Amniotic stem cell (primary cell): ENCODE results near the gene DCP1B.

Experiments used
- DNase-seq: peaks from one replicate; lab custom pipeline; 2025; lab: John Stamatoyannopoulos, UW

The DCP1B gene

DNA sequence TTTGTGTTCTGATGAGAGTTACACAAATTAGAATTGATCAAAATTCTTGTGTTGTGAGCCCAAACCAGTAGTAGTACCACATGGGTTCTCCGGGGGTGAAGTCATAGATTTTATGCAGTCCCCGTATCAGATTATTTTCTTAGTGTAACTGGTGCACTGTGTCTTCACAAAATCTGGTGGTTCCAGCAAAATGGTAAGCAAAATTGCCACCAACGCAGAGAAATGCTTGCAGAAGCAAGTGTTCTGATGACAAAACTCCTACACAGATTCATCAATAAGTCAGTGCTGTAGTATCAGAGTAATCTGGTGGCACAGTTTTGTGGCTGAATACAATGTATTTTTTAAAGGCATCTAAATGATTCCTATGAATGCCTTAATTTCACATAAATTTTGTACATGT, 84.5 kb downstream of the DCP1B start:
- no peak for DNase-seq

DNA sequence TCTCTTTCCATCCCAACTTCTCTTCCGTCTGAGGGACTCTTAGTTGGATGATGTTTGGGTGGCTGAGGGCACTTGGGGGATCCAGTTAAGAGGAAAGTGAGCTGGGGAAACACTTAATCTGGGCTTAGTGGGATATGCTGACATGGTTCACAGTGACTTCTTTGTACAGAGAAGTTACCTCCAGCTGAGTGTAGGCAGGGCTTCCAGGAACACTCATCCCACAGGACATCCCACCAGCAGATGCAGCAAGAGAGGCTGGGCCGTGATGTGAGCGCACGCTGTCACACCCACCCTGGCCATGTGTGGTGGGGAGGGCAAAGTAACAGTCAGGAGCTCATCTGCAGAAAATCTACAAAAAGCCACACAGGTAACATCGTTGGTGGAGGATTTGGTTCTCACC, 85.0 kb downstream of the DCP1B start:
- no peak for DNase-seq

DNA sequence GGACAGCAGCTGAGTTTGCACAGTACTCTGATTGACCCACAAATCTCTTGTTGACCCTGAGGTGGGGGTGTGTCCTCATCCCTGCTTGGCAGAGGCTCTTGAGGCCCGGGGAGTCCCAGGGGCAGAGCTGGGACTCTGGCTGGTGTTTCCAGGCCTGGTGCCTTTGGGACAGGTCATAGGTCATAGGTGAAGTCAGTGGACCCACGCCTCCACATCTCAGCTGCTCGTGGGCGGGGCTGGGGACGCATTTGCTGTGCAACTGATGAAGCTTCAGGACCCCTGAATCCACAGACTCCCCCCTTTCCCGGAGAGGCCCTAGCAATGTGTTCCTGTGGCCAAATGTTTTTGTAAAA, 85.4 kb downstream of the DCP1B start:
- no peak for DNase-seq

DNA sequence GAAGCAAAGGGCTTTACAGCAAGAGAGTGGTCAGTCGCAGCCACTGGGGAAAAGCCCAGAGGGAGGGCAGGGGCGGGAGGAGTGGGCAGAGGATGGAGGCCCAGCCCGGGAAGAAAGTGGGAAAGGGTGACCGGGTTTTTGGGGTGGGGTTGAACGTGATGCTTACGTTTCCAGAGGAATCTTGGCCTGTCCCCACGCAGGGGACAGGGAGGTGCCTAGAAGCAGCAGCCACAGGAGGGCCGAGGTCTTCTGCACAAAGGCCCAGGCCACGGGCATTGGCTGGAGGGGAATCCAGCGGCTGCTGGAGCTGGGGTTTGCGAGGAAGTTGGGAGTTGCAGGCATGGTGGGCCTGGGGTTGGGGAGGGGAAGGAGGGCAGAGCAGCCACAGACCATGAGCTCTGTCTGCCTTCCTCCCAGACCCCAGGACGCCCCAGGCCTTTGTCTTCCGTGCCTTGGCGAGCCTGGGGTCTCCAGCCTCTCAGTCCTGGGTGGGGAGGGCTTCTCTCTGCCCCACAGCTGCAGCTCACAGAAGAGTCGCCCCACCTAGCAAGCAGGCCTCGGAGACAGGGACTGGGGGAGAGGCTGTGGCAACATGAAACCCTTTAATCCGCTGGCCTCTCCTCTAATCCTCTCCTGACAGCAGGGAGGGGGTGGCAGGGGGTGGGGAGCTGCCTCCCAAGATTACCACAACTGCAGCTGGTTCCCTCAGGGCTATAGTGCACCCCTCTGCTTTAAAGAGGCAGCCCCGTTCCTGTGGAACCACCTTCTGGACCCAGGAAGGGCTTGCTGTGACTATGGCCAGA, 86.0 kb downstream of the DCP1B start, which contains the start of gene CACNA2D4:
CACNA2D4 (minus strand) TSS at position 572 of the 803 bp plus-strand sequence; CDS start at position 393, 179 bp downstream.
- no peak for DNase-seq

DNA sequence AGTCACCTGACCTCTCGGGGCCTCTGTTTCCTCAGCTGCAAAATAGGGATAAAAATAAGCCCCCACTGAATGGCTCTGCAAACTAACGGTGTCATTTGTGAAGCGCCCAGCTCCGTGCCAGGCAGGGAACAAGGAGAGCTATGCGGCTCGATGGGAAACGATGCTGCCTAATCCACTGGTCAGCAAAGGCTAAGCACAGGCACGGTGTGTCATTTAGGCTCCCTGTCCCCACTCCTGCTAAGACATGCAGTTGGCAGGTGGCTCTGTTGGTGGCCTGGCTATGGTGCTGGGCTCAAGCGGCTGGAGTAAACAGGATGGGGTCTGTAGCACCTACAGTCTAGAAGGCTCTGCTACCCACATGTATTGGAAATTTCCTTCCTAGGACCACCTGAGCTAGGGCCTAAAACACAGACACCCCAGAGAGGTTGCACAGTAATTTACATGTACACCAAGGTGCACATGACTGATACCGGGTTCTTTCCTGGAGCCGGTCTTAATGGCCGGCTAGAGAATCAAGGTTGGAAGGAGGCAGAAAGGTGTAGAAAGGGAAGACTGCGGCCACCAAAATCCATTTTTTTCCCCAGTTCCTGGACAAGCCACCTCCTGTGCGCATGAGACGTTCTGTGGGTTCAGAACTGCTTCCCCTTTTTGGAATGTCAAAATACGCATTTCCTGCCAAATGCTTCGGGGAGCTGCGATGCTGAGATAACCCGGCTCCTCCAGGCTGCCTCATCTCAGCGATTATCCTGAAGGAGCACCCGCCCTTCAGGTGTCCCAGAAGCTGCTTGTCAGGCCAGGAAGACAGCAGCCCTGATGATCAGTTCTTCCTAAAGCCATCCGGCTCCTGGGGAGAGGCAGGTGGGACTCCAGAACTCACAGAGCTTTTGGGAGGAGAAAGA, 86.8 kb downstream of the DCP1B start:
- no peak for DNase-seq

DNA sequence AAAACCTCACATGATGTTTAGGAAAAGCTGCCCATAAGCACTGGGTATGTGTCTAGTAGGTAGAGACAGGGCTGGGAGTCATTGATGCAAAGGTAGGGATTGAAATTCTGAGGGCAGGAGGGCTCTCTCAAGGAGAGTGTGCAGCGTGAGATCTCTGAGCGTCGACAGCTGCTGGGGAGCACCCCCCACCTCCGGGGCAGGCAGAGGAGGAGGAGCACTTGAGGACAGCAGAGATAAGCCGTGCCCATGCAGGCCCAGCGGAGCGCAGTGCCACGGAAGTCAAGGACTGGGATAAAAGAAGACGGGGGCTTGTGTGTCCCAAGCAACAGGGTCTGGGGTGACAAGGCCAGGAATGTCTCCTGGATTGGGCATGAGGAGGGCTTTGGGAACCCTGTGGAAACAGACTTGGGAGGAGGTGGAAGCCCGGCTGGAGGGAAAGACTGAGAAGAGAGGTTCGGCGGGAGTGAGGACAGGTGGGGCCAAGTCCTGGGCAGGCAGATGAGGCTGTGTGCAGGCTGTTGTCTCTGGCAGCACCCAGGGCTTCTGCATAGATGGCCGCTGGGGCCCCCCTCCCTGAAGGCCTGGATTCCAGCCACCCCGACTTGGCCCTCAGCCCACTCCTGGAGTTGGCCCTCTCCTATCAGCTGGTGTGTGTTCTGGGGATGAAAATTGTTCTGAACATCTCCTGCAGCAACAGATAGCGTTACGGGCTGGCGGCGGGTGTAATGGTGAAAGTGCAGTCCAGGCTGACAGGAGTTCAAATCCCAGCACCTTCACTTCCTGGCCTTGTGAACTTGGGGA, 87.7 kb downstream of the DCP1B start:
- no peak for DNase-seq

DNA sequence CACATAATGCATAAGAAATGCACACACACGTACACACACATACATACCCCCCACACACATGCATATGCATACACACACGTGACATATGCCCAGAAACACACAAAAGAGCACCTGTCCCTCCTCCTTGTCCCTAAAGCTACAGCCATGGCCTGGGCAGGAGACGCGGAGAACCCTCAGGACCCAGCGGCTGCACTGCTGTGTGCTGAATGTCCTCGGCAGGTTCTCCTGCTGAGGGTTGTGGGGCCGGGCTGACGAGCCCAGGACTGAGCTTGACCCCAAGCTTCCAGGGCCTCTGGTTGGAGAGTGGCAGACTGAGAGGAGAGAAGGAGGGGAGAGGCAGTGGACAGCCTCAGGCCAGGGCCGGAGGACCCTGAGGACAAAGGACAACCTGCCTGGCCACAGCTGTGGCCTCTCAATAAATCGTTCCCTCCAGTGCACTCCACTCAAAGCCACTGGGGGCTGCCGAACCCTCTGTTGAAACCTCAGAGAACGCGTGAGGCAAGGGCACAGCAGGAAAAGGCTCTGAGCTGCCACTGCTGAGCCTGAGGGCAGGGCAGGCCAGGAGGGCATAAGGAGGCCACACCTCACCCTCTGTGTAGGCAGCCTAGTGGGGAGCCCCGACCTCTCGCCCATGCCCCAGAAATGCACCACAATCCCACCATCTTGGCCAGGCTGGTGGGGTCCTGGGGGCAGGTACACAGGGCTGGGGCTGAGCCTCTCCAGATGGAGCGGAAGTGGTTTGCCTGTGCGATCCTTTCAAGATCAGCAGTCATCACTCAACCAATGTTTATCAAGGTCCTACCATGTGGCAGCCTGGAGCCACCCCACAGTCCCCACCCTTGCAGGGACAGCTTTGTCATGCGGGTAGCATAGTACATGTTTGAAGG, 88.9 kb downstream of the DCP1B start:
- no peak for DNase-seq

DNA sequence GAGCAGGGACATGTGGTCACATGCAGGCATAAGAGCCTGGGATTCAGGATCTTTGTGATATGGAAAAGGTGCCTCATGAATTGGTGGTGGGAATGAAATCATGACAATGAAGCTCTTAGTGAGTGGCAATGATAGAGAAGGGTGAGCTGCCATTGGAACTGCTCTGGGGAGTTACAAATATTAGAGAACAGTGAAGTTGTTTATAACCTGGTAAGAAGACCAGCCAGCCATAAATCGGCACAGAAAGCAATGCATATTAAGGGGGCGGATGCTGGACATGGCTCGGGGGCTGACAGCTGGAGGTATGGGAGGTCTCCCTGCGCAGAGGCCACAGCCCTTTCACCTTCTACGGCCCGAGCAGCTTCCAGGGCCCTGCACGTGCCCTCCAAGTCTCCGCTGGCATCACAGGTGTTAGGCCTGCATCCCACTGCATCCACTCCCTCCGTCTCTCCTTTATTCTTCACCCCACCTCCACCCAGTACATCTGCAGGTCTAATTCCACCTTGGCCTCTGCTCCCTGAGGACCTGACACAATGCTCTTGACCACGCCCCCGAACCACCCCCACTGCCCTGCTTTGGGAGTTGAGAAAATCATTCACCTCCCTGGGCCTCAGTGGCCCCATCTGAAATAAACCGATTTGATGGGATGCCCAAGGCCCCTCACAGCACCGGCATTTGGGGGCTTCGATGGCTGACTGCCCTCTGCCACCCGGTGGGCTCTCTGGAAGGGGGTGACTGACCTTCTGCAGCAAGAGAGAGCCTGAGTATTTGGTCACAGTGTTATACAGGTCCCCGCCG, 89.9 kb downstream of the DCP1B start:
- no peak for DNase-seq

DNA sequence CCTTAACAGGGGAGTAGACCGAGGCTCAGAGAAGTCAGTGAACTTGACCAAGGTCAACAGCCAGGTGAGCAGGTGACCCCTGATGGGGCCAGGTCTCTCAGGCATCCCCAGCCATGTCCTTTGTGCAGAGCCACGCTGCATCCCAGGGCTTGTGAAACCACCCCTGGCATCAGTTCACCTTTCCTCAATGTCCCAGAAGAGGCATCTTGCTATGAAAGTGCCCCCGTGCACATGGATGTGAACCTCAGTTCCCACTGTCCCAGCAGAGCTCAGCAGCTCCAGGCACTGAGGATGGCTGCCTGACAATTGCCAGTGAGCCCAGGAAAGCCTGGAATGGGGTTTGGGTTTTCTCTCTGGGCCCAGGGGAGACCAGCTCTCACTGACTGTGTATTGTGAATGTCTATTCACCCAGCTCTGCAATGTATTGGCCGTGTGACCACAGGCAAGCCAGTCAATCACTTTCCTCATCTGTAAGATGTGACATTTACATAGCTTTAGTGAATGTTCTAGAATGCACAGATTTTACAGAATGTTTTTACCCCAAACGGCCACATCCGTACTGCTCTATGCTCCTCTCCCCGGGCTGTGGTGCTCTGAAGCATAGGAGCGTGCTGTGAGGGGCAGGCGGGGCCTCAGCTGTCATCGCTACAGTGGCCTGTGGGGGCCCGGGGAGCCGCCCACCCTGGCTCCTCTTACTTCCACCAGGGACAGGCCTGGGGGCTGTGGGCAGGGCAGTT, 90.7 kb downstream of the DCP1B start:
- DNase-seq: no peak

DNA sequence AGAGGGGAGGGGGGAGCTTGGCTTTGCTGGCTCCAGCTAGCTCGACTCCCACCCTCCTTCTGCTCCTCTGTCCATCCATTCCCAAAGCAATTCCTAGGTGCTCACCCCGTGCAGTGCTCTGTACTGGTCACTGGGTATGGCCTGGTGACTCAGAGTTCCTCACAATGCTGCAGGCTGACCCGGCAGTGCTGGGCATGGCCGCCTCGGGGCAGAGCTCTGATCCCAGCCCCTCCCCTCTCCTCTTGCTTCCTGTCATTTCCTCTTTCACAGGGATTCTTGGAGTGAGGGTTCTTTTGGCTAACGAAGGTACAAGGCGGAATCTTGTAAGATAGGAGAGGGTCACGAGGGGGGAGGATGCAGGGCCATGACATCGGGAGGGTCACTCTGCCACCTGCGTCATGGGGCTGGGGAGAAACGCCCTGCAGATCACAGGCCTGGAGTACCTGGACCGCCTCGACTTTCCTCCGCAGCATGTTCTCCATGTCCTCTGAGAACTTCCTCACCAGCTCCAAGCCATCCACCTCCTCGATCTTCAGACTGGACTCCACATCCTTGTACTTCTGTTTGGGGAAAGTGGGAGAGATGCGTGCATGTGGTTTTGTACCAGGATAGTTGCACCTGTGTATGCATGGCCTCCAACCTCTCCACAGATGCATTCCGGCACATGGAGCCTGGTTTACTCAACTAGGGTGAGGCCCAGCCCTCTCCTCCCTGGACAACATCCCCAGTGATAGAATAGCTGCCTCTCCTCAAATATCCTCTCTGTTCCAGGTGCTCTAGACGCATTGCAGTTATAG, 91.5 kb downstream of the DCP1B start:
- DNase-seq: no peak

DNA sequence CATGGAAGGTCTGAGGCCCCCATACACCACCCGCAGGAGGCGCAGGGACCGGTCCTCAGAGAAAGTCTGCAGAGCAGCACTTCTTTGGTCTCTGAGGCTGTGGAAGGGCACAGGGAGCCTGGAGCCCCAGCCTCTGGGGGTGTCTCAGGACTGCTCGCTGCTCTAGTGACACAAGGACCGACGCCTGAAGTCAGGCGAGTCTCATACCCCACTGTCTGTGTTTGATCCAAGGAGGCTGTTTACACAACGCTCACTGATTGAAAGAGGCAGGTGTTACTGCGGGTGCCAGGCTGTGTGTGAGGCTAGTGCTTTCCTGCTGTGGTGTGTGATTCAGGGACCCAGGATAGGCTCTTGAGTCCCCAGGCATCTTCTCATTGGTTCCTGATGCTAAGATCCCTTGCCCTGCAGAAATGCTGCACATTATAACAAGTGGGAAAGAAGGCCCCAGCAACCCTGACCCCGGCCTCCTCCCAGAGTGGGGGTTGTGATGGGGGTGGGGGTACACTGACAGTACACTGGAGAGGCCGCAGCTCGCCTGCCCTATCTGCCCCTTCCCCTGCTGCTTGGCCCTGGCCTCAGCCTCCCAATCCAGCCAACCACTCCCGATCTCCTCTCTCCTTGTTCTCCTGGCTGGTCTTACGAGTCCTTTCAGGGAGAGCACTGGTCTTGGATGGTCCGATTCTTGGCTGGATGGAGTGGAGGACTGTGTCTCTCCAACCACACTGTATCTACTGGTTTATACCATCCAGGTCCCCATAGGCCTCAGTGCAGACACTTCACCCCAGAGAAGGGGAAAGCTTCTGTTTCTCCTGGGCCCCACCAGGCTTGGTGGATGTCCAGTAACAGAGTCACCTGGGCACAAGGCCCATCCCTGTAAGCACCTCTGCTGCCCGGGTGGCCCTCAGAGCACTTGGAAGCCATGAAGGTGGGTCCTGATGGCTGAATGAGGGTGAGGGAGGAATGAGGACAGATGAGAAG, 92.4 kb downstream of the DCP1B start:
- DNase-seq: no peak

DNA sequence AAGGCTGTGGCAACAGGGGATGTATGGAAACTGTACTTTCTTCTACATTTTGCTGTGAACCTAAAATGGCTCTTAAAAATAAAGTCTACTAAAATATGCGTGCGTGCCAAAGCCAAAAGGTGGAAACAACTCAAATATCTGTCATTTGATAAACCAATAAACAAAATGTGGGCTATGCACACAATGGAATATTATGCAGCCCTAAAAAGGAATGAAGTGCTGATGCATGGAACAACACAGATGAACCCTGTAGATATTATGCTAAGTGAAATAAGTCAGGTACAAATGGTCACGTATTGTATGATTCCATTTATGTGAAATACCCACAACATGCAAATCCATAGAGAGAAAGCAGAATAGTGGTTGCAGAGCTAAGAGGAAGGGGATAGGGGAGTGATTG, 93.8 kb downstream of the DCP1B start:
- DNase-seq: no peak

DNA sequence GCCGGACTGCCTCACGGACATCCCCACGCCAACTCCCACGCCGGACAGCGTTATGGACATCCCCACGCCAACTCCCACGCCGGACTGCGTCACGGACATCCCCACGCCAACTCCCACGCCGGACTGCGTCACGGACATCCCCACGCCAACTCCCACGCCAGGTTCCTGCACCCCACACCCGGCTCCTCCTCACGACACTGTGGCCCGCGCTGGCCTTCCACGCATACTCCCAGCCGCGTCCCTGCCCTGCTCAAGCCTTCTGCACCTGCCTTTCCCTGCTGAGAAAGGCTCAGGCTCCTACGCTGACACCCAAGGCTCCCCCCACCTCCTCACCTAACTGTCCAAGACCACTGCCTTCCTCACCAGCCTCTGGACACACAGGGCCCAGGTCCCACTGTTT, 95.5 kb downstream of the DCP1B start:
- DNase-seq: no peak

DNA sequence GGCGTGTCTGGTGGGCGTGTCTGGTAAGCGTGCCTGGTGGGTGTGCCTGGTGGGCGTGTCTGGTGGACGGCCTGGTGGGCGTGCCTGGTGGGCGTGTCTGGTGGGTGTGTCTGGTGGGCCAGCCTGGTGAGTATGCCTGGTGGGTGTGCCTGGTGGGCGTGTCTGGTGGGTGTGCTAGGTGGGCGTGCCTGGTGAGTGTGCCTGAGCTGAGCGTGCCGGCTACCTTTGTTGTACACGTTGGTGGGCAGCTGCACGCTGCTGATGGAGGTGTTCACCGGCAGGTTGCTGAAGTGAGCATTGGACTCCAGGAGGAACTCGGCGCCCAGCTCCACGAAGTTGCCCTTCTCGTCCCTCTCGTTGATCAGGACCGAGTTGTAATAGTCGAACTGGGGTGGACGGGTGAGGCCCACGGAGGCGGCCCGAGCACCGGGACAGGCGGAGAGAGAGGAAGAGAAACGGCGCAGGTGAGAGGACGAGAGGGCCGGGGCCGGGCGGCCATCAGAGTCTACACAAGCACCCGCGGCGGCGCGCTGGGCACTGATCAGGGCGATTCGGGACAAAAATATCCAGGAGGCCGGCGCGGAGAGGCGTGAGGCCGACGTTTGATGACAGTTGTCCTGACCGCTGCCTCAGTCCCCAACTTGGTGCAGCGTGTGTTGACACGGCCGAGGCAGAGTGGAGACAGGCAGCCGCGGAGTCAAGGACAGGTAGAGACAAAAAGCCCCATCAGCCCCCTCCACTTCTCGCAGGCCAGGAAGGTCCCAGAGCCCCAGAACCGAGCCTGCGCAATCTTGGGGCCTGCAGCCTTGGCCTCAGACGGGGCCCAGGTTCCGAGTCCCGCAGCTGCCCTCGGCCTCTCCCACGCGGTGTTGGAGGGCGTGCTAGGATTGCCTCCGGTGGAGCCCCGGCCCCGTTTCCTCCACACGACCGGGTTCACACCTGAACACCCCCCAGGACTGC, 96.3 kb downstream of the DCP1B start:
- no peak for DNase-seq

DNA sequence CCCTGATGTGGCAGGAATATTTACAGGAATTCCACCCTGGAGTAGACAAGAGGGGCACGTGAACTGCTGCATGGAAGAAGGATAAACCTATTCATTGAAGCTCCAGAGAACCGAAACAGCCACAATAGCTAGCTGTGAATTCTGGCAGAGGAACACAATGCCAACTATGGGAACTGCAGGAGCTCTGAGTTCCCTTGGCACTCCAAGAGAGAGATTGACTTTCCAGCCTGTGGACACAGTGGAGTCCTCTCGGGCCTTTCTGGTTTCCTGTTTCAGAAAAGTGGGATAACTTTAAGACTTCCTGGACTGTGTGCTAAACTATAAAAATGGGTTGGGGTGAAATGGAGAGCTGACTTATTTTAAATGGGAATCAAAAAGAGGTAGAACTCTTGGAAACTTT, 97.7 kb downstream of the DCP1B start:
- DNase-seq: no peak

DNA sequence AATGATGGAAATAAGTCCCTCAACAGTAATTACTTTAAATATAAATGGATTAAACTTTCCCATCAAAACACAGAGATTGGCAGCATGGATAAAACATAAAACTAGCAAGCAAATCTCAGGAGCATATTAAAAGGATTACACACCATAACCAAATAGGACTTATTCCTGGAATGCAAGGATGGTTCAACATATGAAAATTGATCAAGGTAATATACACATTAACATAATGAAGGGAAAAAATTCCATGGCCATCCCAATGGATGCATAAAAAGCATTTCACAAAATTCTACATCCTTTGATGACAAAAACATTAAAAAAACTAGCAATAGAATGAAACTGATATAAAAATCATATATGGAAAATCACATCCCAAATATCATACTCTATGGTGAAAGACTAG, 99.4 kb downstream of the DCP1B start:
- DNase-seq: no peak

DNA sequence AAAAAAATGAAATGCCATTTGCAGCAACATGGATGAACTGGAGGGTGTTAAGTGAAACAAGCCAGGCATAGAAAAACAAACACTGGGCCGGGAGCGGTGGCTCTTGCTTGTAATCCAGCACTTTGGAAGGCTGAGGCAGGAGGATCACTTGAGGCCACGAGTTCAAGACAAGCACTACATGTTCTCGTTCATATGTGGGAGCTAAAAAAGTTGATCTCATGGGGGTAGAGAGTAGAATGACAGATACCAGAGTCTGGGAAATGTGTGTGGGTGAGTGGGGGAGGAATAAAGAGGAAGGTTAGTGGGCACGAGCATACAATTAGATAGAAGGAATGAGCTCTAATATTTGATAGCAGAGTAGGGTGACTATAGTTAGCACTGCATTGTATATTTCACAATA, 107.3 kb downstream of the DCP1B start:
- no peak for DNase-seq
